ENCODE measurements around the gene RPS6KA3. TPM values are rescaled to one million over a fixed set of nuclear protein-coding genes. Genes with fewer than 3 reads are reported as not detected.
A peak's percentile ranks its signal among the peaks of the same experiment; 100 is the strongest.

The RPS6KA3 gene
- total and polyA plus RNA-seq, 8 donors, result 5.2 to 88.1 (median 39.8) TPM

DNA sequence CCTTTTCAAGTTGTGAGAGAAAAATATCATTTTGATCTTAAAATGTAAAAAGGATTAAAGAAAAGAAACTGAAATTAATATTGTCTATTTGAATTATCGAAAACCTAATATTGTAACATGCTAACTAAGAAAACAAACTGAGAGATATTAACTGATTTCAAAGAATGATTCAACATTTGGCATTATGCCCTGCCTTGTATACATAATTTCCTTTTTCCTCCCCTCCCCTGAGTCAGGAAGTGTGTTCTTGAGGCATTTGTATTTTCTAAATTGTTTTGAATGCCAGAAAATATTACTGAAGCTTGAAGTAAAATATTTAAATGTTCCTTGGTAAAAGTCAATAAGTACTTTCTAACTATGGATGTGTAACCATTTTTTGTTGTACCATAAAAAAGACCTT lies 49.4 kb downstream of the RPS6KA3 start:
- Histone ChIP-seq H3K27me3 (no peaks in the 10 kb centered on the region), H3K36me3 (no peaks in the 10 kb centered on the region), H3K27ac (peak overlapping the region in 2 of 5 donors; percentile 17 to 53), H3K4me1 (peaks cover 0 to 28% (median 4%) of the 10 kb centered on the region in 4 donors), H3K9me3 (no peaks in the 10 kb centered on the region), H3K4me3 (no peak overlapping the region)
- WGBS, 5 donors, result 7 to 25% (median 8%) methylated on average over 1 of the region's 1 CpG
- TF ChIP-seq, protein P1, sequence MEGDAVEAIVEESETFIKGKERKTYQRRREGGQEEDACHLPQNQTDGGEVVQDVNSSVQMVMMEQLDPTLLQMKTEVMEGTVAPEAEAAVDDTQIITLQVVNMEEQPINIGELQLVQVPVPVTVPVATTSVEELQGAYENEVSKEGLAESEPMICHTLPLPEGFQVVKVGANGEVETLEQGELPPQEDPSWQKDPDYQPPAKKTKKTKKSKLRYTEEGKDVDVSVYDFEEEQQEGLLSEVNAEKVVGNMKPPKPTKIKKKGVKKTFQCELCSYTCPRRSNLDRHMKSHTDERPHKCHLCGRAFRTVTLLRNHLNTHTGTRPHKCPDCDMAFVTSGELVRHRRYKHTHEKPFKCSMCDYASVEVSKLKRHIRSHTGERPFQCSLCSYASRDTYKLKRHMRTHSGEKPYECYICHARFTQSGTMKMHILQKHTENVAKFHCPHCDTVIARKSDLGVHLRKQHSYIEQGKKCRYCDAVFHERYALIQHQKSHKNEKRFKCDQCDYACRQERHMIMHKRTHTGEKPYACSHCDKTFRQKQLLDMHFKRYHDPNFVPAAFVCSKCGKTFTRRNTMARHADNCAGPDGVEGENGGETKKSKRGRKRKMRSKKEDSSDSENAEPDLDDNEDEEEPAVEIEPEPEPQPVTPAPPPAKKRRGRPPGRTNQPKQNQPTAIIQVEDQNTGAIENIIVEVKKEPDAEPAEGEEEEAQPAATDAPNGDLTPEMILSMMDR (IDR thresholded peaks at IDR 0.05), result no peak
- TF ChIP-seq POLR2A (IDR thresholded peaks at IDR 0.05), result no peak
- no peak for TF ChIP-seq EP300 (IDR thresholded peaks at IDR 0.05)
- TF ChIP-seq POLR2AphosphoS5 (IDR thresholded peaks at IDR 0.05), result no peak
- peak in 1 of 2 donors; percentile 71 for DNase-seq
- intact Hi-C loops (cut with DNase I; ENCODE audit: low total_unique reads), result no loop called here

DNA sequence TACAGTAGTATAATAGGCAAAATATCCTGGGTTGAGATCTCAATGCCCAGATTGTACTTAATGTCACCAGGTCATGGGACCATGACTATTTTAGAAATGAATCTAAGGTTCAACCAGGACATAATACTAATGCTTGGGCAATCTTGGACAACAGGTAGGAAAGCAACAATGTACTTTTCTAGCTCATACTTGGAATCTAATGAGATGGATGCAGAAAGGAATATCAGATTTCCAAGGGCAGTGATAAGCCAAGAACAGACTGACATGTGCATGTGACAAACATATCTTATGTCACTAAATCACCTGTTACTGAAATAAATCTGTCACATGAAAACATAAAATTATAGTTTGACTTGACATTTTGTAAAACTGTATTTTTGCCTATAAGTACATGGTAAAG lies 51.1 kb downstream of the RPS6KA3 start:
- TF ChIP-seq, protein P1 (IDR thresholded peaks at IDR 0.05), result no peak
- TF ChIP-seq POLR2A (IDR thresholded peaks at IDR 0.05), result no peak
- no peak for TF ChIP-seq EP300 (IDR thresholded peaks at IDR 0.05)
- no peak for TF ChIP-seq POLR2AphosphoS5 (IDR thresholded peaks at IDR 0.05)
- Histone ChIP-seq H3K36me3 (no peaks in the 10 kb centered on the region), H3K4me1 (peaks cover 0 to 28% (median 4%) of the 10 kb centered on the region in 4 donors), H3K27me3 (no peaks in the 10 kb centered on the region), H3K27ac (no peak overlapping the region), H3K9me3 (no peaks in the 10 kb centered on the region), H3K4me3 (no peak overlapping the region)
- intact Hi-C loops (cut with DNase I; ENCODE audit: low total_unique reads), result no loop called here
- no peak for DNase-seq

DNA sequence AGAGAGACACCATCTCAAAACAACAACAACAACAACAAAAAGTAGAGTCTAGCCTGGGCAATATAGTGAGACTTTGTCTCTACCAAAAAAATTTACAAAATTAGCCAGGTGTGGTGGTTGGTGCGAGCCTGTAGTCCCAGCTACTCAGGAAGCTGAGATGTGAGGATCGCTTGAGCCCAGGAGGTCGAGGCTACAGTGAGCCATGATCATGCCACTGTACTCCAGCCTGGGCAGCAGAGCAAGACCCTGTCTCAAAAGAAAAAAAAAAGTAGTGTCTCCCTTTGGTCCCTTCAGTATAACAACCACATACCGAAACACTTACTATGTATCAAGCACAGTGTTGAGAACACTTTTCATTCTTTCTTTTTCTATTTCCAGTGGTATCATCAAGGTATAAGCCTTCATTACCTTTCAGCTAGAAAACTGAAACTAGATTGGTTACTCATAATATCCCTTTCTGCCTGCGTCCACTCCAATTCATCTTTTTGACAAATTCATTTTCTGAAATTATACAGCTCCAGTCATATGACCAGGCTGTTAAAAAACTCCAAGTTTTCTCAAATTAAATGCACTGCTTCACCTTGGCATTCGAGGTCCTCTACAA lies 54.1 kb downstream of the RPS6KA3 start:
- no peaks in the 10 kb centered on the region for H3K27me3 ChIP-seq
- intact Hi-C loops (cut with DNase I; ENCODE audit: low total_unique reads), result no loop called here
- H3K36me3 ChIP-seq, result peaks cover 0 to 14% (median 10%) of the 10 kb centered on the region in 4 donors
- H3K4me3 ChIP-seq, result no peak overlapping the region
- H3K4me1 ChIP-seq, result peaks cover 0 to 19% (median 5%) of the 10 kb centered on the region in 4 donors
- no peak for DNase-seq
- no peak for TF ChIP-seq EP300 (IDR thresholded peaks at IDR 0.05)
- TF ChIP-seq POLR2A (IDR thresholded peaks at IDR 0.05), result no peak
- TF ChIP-seq, protein P1 (IDR thresholded peaks at IDR 0.05), result no peak
- TF ChIP-seq POLR2AphosphoS5 (IDR thresholded peaks at IDR 0.05), result no peak
- H3K9me3 ChIP-seq, result no peaks in the 10 kb centered on the region
- no peak overlapping the region for H3K27ac ChIP-seq
- WGBS, 5 donors, result 79 to 98% (median 81%) methylated on average over 4 to 6 of the region's 6 CpGs

DNA sequence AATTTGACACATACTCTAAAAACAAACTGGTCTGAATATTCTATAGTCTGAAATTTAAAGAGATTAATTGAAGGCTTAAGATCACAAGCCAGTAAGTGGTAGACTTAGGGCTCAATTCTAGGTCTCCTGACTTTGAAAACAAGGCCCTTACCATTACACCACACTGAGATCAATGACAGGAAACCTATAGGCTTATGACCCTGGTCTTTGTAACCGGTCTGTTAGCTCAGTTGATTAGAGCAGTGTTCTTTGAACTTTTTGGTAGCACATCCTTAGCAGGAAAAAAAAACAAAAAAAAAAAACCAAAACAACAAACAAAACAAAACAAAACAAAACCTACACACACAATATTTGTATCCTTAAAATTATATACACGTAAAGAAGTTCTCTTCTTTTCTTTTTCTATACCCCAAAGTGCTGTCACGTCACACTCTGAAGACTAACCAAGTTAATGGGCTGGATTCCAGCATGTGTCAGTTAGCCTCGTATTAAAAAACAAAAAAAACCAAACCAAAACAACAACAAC lies 55.4 kb downstream of the RPS6KA3 start:
- H3K36me3 ChIP-seq, result peaks cover 0 to 15% (median 10%) of the 10 kb centered on the region in 4 donors
- no peak overlapping the region for H3K27ac ChIP-seq
- 62 to 85% (median 82%) methylated on average over 4 of the region's 4 CpGs for WGBS, 5 donors
- H3K27me3 ChIP-seq, result no peaks in the 10 kb centered on the region
- H3K9me3 ChIP-seq, result no peaks in the 10 kb centered on the region
- intact Hi-C loops (cut with DNase I; ENCODE audit: low total_unique reads), result no loop called here
- no peak for TF ChIP-seq EP300 (IDR thresholded peaks at IDR 0.05)
- no peak for TF ChIP-seq POLR2AphosphoS5 (IDR thresholded peaks at IDR 0.05)
- TF ChIP-seq POLR2A (IDR thresholded peaks at IDR 0.05), result no peak
- TF ChIP-seq, protein P1 (IDR thresholded peaks at IDR 0.05), result no peak
- DNase-seq, result no peak
- H3K4me3 ChIP-seq, result no peak overlapping the region
- H3K4me1 ChIP-seq, result peaks cover 0 to 6% (median 3%) of the 10 kb centered on the region in 4 donors
